ENCODE measurements around the gene CACNA1B. TPM values are rescaled to one million over a fixed set of nuclear protein-coding genes. Genes with fewer than 3 reads are reported as not detected.

The CACNA1B gene
- total and polyA plus RNA-seq, 2 of the 4 experiments (the other 2 are of a cell fraction), result 0.02 TPM; not detected in 1

DNA sequence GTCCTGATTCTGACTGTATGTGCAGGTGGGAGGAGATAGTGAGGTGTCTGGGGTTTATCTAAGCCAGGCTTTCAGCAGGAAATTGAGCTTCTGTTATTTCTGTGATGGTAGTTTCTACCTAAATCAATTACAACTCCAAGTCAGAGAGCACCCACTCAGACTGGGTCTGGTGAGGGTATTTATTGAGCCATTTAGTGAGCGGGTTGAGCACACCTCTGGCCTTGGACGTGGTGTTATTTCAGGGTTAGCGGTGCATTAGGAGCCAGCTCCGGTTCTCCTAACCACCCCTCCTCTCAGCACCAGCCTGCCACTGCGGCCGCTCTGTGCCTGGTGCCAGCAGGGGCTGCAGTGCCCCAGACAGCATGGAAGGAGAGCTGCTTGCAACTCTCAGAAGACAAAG is 238.9 kb downstream of the CACNA1B start:
- Histone ChIP-seq H3K56ac (ENCODE audit: extremely low read depth, insufficient read depth, low read length) (no peak overlapping the region), H3K9ac (ENCODE audit: low read depth, low read length) (no peak overlapping the region), H2BK20ac (ENCODE audit: low read depth, low read length) (no peak overlapping the region), H3K27ac (ENCODE audit: insufficient read depth, low read length) (no peak overlapping the region), H2AFZ (replicated peaks; ENCODE audit: low read length, poor library complexity) (no peak overlapping the region), H2BK120ac (ENCODE audit: low read depth, low read length) (no peak overlapping the region), H3K9me3 (ENCODE audit: control insufficient read depth, insufficient read depth, low read length) (peaks cover 74% of the 10 kb centered on the region), H3K4me1 (ENCODE audit: control insufficient read depth, insufficient read depth, low read length) (no peaks in the 10 kb centered on the region), H3K4me2 (ENCODE audit: low read depth, low read length) (no peak overlapping the region), H4K5ac (ENCODE audit: low read depth, low read length) (no peak overlapping the region), H3K9me1 (ENCODE audit: insufficient read depth, low read length) (no peaks in the 10 kb centered on the region), H3K36me3 (ENCODE audit: control insufficient read depth, insufficient read depth, low read length) (no peaks in the 10 kb centered on the region), H2AK9ac (replicated peaks; ENCODE audit: low read depth, low read length, poor library complexity) (no peak overlapping the region), H2BK15ac (ENCODE audit: low read depth, low read length) (no peak overlapping the region), H4K8ac (ENCODE audit: low read depth in 2 of 2, low read length in 2 of 2) (no peak overlapping the region), H2AK5ac (ENCODE audit: low read depth, low read length) (no peak overlapping the region), H4K91ac (ENCODE audit: insufficient read depth, low read depth, low read length) (no peak overlapping the region), H3K4ac (ENCODE audit: low read depth, low read length) (no peak overlapping the region), H3K18ac (ENCODE audit: low read depth, low read length) (no peak overlapping the region), H3K79me1 (ENCODE audit: low read depth in 1 of 2, low read length in 2 of 2) (no peaks in the 10 kb centered on the region), H3K27me3 (ENCODE audit: control insufficient read depth, insufficient read depth, low read length) (no peaks in the 10 kb centered on the region), H3K23ac (ENCODE audit: low read depth, low read length) (no peak overlapping the region), H4K20me1 (ENCODE audit: insufficient read depth, low read length) (no peaks in the 10 kb centered on the region), H2BK5ac (ENCODE audit: low read depth, low read length, poor library complexity, severe bottlenecking) (no peak overlapping the region), H3K14ac (replicated peaks; ENCODE audit: low read depth, low read length) (no peak overlapping the region), H3K4me3 (ENCODE audit: insufficient read depth, low read depth, low read length) (no peak overlapping the region)
- no peak for DNase-seq
- TF ChIP-seq RAD21 (IDR thresholded peaks at IDR 0.05; ENCODE audit: low read length) (no peak), RFX5 (IDR thresholded peaks at IDR 0.05; ENCODE audit: low read depth, low read length) (no peak), POLR2A (IDR thresholded peaks at IDR 0.05; ENCODE audit: low read depth, low read length) (no peak), RCOR1 (IDR thresholded peaks at IDR 0.05; ENCODE audit: insufficient replicate concordance, low read length) (no peak), SMC3 (IDR thresholded peaks at IDR 0.05; ENCODE audit: low read depth, low read length) (no peak), MXI1 (IDR thresholded peaks at IDR 0.05; ENCODE audit: borderline replicate concordance, low read depth, low read length) (no peak), MAZ (IDR thresholded peaks at IDR 0.05; ENCODE audit: borderline replicate concordance, low read depth, low read length) (no peak), MAFK (IDR thresholded peaks at IDR 0.05; ENCODE audit: low read depth, low read length) (no peak), CHD1 (IDR thresholded peaks at IDR 0.05; ENCODE audit: low read depth, low read length) (no peak), BHLHE40 (IDR thresholded peaks at IDR 0.05; ENCODE audit: low read depth, low read length) (no peak), NFE2L2 (IDR thresholded peaks at IDR 0.05; ENCODE audit: low read depth, low read length) (no peak), FOS (IDR thresholded peaks at IDR 0.05; ENCODE audit: low read depth, low read length) (no peak)
- TF ChIP-seq, protein P1, sequence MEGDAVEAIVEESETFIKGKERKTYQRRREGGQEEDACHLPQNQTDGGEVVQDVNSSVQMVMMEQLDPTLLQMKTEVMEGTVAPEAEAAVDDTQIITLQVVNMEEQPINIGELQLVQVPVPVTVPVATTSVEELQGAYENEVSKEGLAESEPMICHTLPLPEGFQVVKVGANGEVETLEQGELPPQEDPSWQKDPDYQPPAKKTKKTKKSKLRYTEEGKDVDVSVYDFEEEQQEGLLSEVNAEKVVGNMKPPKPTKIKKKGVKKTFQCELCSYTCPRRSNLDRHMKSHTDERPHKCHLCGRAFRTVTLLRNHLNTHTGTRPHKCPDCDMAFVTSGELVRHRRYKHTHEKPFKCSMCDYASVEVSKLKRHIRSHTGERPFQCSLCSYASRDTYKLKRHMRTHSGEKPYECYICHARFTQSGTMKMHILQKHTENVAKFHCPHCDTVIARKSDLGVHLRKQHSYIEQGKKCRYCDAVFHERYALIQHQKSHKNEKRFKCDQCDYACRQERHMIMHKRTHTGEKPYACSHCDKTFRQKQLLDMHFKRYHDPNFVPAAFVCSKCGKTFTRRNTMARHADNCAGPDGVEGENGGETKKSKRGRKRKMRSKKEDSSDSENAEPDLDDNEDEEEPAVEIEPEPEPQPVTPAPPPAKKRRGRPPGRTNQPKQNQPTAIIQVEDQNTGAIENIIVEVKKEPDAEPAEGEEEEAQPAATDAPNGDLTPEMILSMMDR (conservative IDR thresholded peaks at IDR 0.05; ENCODE audit: low read depth, low read length), result no peak
- TF ChIP-seq, protein P2, sequence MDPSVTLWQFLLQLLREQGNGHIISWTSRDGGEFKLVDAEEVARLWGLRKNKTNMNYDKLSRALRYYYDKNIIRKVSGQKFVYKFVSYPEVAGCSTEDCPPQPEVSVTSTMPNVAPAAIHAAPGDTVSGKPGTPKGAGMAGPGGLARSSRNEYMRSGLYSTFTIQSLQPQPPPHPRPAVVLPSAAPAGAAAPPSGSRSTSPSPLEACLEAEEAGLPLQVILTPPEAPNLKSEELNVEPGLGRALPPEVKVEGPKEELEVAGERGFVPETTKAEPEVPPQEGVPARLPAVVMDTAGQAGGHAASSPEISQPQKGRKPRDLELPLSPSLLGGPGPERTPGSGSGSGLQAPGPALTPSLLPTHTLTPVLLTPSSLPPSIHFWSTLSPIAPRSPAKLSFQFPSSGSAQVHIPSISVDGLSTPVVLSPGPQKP (IDR thresholded peaks at IDR 0.05; ENCODE audit: borderline replicate concordance, low read depth, low read length), result no peak
- TF ChIP-seq, protein P3, sequence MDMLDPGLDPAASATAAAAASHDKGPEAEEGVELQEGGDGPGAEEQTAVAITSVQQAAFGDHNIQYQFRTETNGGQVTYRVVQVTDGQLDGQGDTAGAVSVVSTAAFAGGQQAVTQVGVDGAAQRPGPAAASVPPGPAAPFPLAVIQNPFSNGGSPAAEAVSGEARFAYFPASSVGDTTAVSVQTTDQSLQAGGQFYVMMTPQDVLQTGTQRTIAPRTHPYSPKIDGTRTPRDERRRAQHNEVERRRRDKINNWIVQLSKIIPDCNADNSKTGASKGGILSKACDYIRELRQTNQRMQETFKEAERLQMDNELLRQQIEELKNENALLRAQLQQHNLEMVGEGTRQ (IDR thresholded peaks at IDR 0.05; ENCODE audit: low read depth, low read length), result no peak
- dilution Hi-C loops (cut with HindIII; ENCODE audit: low sequenced_read_pairs, unreplicated experiment) (no loop called here), intact Hi-C loops (cut with micrococcal nuclease) (no loop called here), in situ Hi-C loops (cut with MboI; ENCODE audit: low sequenced_read_pairs) (no loop called here)
- BruUV-seq (replicated peaks), result no TSS peak
- ChIA-PET CTCF (no interaction called here), POLR2A (ENCODE audit: unreplicated experiment) (no interaction called here)
- no CpG with 5 or more reads among the region's 6 CpGs for WGBS, 2 experiments (ENCODE audit: extremely low coverage in 2 of 2, insufficient read length in 1 of 2)
- ATAC-seq (ENCODE audit: low read depth), result no peak

Measured in IMR-90 (cell line).